DMS153 (cell line): ENCODE results near the gene C1QL1.

ENCODE experiments used
- DNase-seq: peaks from one replicate; lab custom pipeline; 2025; lab: John Stamatoyannopoulos, UW

Gene C1QL1

GRCh38 chr17:44930667-44931066 lies 37.4 kb downstream of the C1QL1 start:
- DNase-seq, result no peak

GRCh38 chr17:44928950-44929720 lies 39.0 kb downstream of the C1QL1 start:
- DNase-seq, result no peak

- DNase-seq, result no peak
Observed at GRCh38 chr17:44928136-44928535, 40.0 kb downstream of the C1QL1 start.

GRCh38 chr17:44927696-44928095 lies 40.4 kb downstream of the C1QL1 start:
- DNase-seq, result no peak

- DNase-seq, result no peak
Observed at GRCh38 chr17:44926821-44927525, 41.1 kb downstream of the C1QL1 start.

GRCh38 chr17:44925731-44926697 lies 42.1 kb downstream of the C1QL1 start:
- DNase-seq, result no peak

GRCh38 chr17:44924107-44924544 lies 44.0 kb downstream of the C1QL1 start:
- DNase-seq, result no peak

- no peak for DNase-seq
Observed at GRCh38 chr17:44922746-44923470, 45.2 kb downstream of the C1QL1 start.

- no peak for DNase-seq
Observed at GRCh38 chr17:44922136-44922535, 46.0 kb downstream of the C1QL1 start.

GRCh38 chr17:44921122-44921882 lies 46.8 kb downstream of the C1QL1 start:
- DNase-seq, result no peak

GRCh38 chr17:44920565-44920940 lies 47.5 kb downstream of the C1QL1 start:
- no peak for DNase-seq

GRCh38 chr17:44919885-44920564 lies 48.1 kb downstream of the C1QL1 start:
- peak; percentile 57 for DNase-seq

- DNase-seq, result no peak
Observed at GRCh38 chr17:44919411-44919810, 48.7 kb downstream of the C1QL1 start.

GRCh38 chr17:44918006-44918405 lies 50.1 kb downstream of the C1QL1 start:
- no peak for DNase-seq

GRCh38 chr17:44917456-44917855 lies 50.6 kb downstream of the C1QL1 start:
- DNase-seq, result no peak

GRCh38 chr17:44916781-44917241 lies 51.3 kb downstream of the C1QL1 start:
- no peak for DNase-seq

GRCh38 chr17:44915862-44916780 lies 52.0 kb downstream of the C1QL1 start:
- no peak for DNase-seq

- no peak for DNase-seq
Observed at GRCh38 chr17:44915321-44915726, 52.8 kb downstream of the C1QL1 start, which contains the start of gene GFAP. GFAP (minus strand) TSS chr17:44915500; CDS start chr17:44915486, 14 bp downstream.

- DNase-seq, result no peak
Observed at GRCh38 chr17:44914698-44915271, 53.3 kb downstream of the C1QL1 start.
